Stimulated activated CD8-positive, alpha-beta memory T cell treated with anti-CD3 and anti-CD28 coated beads, Interleukin-7, amount 100 ng/mL, for 1 hour (primary cell): ENCODE data around the gene IFNB1.
A peak's percentile ranks its signal among the peaks of the same experiment; 100 is the strongest.

Source experiments
- DNase-seq, 2 donors: peaks; one replicate each; pipeline ENCODE4 v3.0.0-alpha.2; 2020; ENCODE audit warnings: low read depth in 2 of 2

Gene IFNB1

DNA sequence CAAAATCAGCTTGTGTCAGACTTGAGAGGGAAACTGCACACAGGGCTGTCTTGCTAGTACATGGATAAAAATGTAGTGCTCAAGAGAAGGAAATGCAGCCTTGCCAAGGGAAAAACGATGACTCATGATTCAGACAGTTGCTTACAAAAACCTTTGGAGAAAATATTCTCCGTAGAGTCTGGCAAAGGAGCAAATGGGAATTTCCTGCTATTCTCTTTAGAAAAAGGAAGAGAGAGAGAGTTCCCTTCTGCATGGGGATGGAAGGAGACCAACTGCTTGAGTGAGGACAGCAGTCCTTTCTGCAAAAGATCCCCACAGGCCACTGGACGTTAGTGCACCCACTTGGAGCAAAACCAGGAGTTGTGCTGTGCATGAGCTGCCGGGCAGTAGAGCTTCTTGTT lies 7.6 kb downstream of the IFNB1 start:
- no peak for DNase-seq

DNA sequence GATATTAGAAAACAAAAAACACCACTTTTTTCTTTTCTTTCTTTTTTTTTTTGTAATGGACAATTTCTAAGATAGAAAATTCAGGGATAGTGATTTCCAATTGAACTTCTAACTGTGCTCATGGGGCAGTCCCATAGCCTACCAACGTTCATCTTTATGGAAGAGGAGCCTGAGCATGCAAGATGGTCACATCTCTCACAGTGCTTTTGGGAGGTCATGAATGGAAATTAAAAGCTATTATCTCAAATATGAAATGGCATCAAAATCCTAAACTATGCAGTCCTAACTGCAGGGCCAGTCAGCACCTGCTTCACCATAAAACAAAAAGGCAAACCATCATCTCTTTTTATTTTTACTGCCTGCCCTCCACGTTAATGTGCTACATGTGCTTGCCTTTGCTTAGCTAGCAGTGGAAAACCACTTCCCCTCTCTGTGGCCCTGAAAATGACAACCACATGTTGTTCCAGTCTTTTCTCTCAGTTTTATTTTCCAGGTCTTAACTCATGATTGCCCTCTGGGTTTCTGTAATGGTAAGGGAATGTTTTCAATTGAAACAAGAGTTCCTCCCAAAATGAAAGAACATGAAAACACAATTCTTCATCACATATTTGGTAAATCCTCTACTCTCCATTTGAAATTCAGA lies 16.7 kb downstream of the IFNB1 start:
- DNase-seq, result no peak

DNA sequence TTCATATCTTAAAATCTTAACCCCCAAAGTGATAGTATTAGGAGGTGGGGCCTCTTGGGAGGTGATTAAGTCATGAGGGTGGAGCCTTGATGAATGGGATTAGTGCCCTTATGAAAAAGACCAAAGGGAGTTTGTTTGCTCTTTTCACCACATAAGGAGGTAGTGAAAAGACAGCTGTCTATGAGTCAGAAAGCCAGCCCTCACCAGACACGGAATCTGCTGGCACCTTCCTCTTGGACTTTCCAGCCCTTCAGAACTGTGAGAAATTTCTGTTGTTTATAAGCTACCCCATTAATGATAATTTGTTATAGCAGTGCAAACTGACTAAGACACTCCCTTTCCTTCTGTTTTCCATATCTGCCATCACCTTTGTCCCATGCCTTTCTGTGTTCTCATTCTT lies 20.8 kb downstream of the IFNB1 start:
- no peak for DNase-seq

DNA sequence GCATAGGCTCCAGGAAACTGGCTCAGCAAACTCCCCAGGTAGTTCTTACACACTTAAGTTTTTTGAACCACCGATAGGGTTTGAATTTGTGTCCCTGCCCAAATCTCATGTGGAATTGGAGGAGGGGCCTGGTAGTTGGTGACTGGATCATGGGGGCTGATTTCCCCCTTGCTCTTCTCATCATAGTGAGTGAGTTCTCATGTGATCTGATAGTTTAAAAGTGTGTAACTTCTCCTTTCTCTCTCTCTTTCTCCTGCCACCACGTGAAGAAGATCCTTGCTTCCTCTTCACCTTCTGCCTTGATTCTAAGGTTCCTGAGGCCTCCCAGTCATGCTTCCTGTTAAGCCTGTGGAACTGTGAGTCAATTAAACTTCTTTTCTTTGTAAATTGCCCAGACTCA lies 23.9 kb downstream of the IFNB1 start:
- DNase-seq, result no peak

DNA sequence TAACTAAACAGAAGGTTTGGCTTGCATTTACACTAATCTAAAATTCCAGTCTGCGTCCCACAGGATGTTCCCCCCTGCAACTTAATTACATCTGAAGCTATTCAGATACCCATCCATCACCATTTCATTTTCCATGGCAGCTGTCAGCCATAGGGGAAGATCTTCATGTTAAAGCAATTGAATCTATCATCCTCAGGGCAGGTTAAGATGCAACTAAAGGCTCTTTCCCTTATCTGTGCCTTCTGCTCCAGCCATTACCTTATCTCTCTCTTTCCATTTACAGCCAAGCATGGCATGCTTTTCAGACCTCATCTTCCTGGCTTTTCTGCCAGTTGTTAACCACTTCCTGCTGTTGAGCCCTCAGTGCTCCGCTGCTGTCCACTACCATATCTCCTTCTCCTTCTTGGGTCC lies 30.5 kb downstream of the IFNB1 start:
- no peak for DNase-seq

GRCh38 chr9:21043841-21044240 lies 33.9 kb downstream of the IFNB1 start:
- DNase-seq, result no peak

DNA sequence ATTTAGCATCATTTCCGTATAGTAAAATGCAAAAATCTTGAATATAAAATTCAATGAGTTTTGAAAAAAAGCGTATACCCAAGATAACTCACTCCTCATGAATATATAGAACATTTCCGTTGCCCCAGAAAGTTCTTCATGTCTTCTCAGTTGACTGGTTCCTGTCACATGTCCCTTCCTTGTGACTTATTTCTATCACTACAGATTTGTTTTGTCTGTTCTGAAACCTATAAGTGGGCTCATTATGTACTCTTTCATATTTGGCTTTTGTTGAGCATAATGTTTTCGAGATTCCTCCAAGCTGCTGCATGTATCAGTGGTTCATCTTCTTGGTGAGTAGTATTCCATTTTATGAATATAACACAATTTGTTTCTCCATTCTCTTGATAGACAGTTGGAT lies 35.3 kb downstream of the IFNB1 start:
- DNase-seq, result no peak

GRCh38 chr9:21039302-21039701 lies 38.4 kb downstream of the IFNB1 start:
- no peak for DNase-seq

- DNase-seq, result no peak
These were observed 40.5 kb downstream of the IFNB1 start for GRCh38 chr9:21037278-21037677.

DNA sequence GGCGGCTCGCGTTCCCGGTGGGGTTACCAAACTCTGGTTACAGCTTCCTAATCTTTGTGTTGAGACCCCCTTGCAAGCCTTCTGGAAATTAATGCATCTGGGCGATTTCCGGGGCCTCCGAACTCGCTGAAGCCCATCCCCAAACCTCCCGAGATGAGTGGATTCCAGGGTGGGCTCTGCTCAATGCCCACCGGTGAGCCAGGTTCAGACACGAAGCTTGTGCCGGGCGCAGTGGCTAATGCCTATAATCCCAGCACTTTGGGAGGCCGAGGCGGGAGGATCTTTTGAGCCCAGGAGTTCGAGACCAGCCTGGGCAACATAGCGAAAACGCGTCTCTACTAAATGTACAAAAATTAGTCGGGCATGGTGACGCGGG lies 45.9 kb downstream of the IFNB1 start:
- DNase-seq, result no peak

DNA sequence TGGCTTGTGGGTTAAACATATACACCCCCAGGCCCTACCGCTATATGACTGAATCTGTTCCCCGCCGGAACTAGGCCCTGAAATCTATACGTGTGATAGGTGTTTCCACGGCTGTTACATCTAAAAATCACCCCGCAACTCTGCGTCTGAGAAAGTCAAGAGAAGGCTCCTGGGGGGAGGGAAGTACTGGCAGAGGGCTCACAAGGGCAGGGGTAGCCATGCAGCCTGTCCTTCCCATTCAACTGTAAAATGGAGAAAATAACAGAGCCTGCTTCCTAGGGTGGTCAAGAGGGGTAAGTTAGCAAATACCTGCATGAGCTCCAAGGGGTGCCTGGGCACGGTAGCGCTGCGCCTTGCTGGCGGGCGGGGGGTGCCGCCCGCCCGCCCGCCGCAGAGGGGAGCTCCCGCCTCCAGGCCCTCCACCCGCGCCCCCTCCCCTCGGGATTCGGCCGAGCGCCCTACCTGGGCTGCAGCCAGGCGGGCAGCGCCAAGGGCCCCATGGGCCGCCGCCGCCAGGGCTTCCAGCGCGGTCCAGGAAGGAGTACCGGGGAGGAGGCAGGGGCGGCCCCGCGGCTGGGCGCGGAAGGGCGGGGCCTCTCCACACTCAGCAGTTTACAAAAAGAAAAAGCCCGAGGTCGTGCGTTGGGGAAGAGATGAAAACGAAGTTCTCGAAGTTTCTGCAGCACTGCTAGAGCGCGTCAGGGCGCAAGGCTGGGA lies 46.5 kb downstream of the IFNB1 start, which contains the start of gene HACD4:
TSS of gene HACD4 (minus strand) at position 550 of the 717 bp plus-strand sequence. CDS start at position 500, 50 bp downstream.
- peak; percentile 31 to 37 for DNase-seq

GRCh38 chr9:21030389-21031035 lies 47.2 kb downstream of the IFNB1 start:
- no peak for DNase-seq

- DNase-seq, result no peak
These were observed 48.1 kb downstream of the IFNB1 start for GRCh38 chr9:21029661-21030060.

DNA sequence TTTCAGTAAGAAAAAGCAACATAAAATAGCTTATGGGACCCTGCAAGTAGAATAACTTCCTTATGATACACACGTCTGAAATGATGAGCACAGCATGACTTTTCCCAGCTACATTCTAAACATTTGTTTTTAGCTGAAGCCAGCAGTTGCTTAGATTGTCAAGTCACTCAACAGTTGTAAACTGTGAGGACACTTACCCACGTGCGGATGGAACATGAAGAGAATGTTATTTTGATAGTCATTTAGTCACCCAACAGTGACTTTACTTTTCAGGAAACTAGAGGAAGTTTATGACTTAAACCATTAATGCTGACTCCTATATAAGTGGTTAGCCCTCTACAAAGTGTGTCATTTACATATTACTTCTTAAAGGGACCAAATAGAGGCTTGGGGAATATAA lies 49.3 kb downstream of the IFNB1 start:
- no peak for DNase-seq

DNA sequence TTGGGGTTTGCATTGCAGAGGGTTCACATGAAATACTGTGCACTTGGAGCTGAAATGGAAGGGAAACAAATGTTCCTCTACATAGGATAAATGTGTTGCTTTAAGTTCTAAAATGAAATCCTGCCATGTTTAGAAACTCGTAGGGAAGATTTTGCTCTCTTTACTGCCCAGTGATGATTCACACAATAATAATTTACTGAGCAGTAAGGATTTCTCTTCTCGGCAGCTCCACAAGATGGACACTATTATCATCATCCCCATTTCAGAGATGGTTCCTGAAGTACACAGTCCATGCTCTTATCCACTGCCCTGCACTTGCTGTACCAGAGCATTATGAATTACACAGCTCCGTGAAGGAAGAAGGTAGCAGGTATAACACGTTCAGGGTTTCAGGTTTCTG lies 50.4 kb downstream of the IFNB1 start:
- no peak for DNase-seq
